ENCODE measurements around the gene XYLT1.

Gene XYLT1

DNA sequence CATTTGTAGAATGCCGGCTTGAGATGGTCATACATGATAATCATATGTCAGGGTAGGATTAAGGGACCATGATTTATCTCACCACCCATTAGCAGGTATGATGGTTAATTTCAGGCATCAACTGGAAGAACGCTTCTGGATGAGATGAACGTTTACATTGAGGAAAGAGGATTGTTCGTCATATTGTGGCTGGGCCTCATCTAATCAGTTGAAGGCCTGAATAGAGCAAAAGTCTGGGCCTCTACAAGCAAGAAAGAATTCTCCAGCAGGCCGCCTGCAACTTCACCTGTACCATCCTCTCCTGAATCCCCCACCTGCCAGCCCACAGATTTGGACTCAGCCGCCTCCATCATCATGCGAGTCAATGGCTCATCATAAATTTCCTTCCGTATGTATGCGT is 30.6 kb upstream of the XYLT1 start:
- TF ChIP-seq ESRRG (CRISPR knock-in tag; IDR thresholded peaks at IDR 0.05) (no peak), ZFP30 (CRISPR knock-in tag; IDR thresholded peaks at IDR 0.05) (no peak), RARB (CRISPR knock-in tag; IDR thresholded peaks at IDR 0.05) (no peak), OSR1 (CRISPR knock-in tag; IDR thresholded peaks at IDR 0.05) (no peak), ZNF565 (CRISPR knock-in tag; conservative IDR thresholded peaks at IDR 0.05; ENCODE audit: low read depth) (no peak), ARNTL (CRISPR knock-in tag; IDR thresholded peaks at IDR 0.05; ENCODE audit: borderline replicate concordance, low read depth) (no peak), SNAI2 (CRISPR knock-in tag; IDR thresholded peaks at IDR 0.05) (no peak), TCF4 (CRISPR knock-in tag; IDR thresholded peaks at IDR 0.05; ENCODE audit: borderline replicate concordance) (no peak), ISL1 (CRISPR knock-in tag; IDR thresholded peaks at IDR 0.05) (no peak), TOX (CRISPR knock-in tag; IDR thresholded peaks at IDR 0.05; ENCODE audit: borderline replicate concordance) (no peak), GLIS3 (CRISPR knock-in tag; IDR thresholded peaks at IDR 0.05) (no peak)
- TF ChIP-seq, protein P1, sequence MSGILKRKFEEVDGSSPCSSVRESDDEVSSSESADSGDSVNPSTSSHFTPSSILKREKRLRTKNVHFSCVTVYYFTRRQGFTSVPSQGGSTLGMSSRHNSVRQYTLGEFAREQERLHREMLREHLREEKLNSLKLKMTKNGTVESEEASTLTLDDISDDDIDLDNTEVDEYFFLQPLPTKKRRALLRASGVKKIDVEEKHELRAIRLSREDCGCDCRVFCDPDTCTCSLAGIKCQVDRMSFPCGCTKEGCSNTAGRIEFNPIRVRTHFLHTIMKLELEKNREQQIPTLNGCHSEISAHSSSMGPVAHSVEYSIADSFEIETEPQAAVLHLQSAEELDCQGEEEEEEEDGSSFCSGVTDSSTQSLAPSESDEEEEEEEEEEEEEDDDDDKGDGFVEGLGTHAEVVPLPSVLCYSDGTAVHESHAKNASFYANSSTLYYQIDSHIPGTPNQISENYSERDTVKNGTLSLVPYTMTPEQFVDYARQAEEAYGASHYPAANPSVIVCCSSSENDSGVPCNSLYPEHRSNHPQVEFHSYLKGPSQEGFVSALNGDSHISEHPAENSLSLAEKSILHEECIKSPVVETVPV (CRISPR knock-in tag; IDR thresholded peaks at IDR 0.05), result no peak
- TF ChIP-seq, protein P2, sequence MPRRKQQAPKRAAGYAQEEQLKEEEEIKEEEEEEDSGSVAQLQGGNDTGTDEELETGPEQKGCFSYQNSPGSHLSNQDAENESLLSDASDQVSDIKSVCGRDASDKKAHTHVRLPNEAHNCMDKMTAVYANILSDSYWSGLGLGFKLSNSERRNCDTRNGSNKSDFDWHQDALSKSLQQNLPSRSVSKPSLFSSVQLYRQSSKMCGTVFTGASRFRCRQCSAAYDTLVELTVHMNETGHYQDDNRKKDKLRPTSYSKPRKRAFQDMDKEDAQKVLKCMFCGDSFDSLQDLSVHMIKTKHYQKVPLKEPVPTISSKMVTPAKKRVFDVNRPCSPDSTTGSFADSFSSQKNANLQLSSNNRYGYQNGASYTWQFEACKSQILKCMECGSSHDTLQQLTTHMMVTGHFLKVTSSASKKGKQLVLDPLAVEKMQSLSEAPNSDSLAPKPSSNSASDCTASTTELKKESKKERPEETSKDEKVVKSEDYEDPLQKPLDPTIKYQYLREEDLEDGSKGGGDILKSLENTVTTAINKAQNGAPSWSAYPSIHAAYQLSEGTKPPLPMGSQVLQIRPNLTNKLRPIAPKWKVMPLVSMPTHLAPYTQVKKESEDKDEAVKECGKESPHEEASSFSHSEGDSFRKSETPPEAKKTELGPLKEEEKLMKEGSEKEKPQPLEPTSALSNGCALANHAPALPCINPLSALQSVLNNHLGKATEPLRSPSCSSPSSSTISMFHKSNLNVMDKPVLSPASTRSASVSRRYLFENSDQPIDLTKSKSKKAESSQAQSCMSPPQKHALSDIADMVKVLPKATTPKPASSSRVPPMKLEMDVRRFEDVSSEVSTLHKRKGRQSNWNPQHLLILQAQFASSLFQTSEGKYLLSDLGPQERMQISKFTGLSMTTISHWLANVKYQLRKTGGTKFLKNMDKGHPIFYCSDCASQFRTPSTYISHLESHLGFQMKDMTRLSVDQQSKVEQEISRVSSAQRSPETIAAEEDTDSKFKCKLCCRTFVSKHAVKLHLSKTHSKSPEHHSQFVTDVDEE (CRISPR knock-in tag; IDR thresholded peaks at IDR 0.05), result no peak
- TF ChIP-seq, protein P3, sequence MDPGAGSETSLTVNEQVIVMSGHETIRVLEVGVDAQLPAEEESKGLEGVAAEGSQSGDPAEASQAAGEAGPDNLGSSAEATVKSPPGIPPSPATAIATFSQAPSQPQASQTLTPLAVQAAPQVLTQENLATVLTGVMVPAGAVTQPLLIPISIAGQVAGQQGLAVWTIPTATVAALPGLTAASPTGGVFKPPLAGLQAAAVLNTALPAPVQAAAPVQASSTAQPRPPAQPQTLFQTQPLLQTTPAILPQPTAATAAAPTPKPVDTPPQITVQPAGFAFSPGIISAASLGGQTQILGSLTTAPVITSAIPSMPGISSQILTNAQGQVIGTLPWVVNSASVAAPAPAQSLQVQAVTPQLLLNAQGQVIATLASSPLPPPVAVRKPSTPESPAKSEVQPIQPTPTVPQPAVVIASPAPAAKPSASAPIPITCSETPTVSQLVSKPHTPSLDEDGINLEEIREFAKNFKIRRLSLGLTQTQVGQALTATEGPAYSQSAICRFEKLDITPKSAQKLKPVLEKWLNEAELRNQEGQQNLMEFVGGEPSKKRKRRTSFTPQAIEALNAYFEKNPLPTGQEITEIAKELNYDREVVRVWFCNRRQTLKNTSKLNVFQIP (CRISPR knock-in tag; IDR thresholded peaks at IDR 0.05; ENCODE audit: borderline replicate concordance, low read depth), result no peak
- no peak for ATAC-seq

DNA sequence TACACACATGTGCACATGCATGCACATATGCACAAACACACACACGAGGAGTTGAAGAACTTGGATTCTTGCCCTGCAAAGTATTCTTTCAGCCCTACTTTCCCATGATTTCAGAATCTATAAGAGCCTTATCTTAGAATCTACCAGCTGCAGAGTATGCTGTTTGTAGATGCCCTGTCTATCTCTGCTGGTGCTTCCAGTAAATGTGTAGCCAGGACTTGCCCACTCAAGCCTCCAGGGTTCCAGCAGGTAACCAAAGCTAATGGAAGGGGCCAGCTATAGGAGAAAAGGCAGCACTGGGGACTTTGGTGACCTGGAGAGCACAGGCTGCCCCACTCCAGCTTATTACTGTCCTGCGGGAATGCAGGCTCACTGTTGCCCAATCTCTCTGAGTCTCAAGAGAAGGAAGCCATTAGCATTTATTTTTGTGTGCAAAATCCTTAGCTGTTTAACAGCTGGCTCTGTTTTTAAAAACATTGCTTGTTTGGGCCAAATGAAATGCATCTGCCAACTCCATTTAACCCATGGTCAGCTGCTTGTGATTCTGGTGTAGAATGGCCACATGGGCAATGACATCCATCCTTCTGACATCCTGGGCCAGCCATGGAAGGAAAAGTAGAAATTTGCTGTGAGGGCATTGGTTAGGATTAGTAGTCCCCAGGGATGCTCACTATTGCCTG is 28.6 kb upstream of the XYLT1 start:
- no peak; the same call in 2 of the 3 replicates for ATAC-seq
- TF ChIP-seq, protein P3 (CRISPR knock-in tag; IDR thresholded peaks at IDR 0.05; ENCODE audit: borderline replicate concordance, low read depth), result no peak
- TF ChIP-seq ZNF70 (CRISPR knock-in tag; IDR thresholded peaks at IDR 0.05) (no peak), TOX (CRISPR knock-in tag; IDR thresholded peaks at IDR 0.05; ENCODE audit: borderline replicate concordance) (no peak), RARB (CRISPR knock-in tag; IDR thresholded peaks at IDR 0.05) (no peak), OSR1 (CRISPR knock-in tag; IDR thresholded peaks at IDR 0.05) (no peak), GLIS3 (CRISPR knock-in tag; IDR thresholded peaks at IDR 0.05) (no peak), ZC3H10 (CRISPR knock-in tag; IDR thresholded peaks at IDR 0.05) (no peak), ZFP30 (CRISPR knock-in tag; IDR thresholded peaks at IDR 0.05) (no peak), ZNF565 (CRISPR knock-in tag; conservative IDR thresholded peaks at IDR 0.05; ENCODE audit: low read depth) (no peak), ARNTL (CRISPR knock-in tag; IDR thresholded peaks at IDR 0.05; ENCODE audit: borderline replicate concordance, low read depth) (no peak), ZFP3 (CRISPR knock-in tag; IDR thresholded peaks at IDR 0.05) (no peak), ISL1 (CRISPR knock-in tag; IDR thresholded peaks at IDR 0.05) (no peak)
- TF ChIP-seq, protein P4, sequence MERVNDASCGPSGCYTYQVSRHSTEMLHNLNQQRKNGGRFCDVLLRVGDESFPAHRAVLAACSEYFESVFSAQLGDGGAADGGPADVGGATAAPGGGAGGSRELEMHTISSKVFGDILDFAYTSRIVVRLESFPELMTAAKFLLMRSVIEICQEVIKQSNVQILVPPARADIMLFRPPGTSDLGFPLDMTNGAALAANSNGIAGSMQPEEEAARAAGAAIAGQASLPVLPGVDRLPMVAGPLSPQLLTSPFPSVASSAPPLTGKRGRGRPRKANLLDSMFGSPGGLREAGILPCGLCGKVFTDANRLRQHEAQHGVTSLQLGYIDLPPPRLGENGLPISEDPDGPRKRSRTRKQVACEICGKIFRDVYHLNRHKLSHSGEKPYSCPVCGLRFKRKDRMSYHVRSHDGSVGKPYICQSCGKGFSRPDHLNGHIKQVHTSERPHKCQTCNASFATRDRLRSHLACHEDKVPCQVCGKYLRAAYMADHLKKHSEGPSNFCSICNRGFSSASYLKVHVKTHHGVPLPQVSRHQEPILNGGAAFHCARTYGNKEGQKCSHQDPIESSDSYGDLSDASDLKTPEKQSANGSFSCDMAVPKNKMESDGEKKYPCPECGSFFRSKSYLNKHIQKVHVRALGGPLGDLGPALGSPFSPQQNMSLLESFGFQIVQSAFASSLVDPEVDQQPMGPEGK (CRISPR knock-in tag; IDR thresholded peaks at IDR 0.05; ENCODE audit: borderline replicate concordance), result no peak
- TF ChIP-seq, protein P1 (CRISPR knock-in tag; IDR thresholded peaks at IDR 0.05), result no peak
- TF ChIP-seq, protein P5, sequence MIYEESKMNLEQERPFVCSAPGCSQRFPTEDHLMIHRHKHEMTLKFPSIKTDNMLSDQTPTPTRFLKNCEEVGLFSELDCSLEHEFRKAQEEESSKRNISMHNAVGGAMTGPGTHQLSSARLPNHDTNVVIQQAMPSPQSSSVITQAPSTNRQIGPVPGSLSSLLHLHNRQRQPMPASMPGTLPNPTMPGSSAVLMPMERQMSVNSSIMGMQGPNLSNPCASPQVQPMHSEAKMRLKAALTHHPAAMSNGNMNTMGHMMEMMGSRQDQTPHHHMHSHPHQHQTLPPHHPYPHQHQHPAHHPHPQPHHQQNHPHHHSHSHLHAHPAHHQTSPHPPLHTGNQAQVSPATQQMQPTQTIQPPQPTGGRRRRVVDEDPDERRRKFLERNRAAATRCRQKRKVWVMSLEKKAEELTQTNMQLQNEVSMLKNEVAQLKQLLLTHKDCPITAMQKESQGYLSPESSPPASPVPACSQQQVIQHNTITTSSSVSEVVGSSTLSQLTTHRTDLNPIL (CRISPR knock-in tag; IDR thresholded peaks at IDR 0.05; ENCODE audit: low read depth), result no peak
